ENCODE results near the gene C2CD4C.
"Not testable (repeated sequence)": the region's sequence is repeated elsewhere in the genome, so short reads cannot be mapped to it uniquely, and the experiment has no call there.

C2CD4C gene

DNA sequence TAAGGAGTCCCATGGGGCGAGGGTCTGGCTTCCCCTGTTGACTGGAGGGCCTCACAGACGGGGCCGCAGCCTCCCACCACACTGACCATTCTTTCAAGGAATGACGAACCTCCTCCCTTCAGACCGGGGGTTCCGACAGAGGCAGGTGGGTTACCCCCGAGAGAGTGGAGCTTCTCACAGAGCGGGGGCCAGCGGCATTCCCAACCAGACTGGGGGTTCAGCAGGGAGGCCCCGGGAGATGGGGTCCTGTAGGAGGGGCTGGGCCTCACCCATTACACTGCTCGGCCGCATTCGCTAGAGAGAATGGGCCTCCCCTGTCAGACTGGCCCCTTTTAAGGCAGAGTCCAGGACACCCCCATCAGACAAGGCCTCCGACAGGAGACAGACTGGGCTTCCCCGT lies 15.6 kb upstream of the C2CD4C start:
- H3K9me3 ChIP-seq (ENCODE audit: insufficient read depth, low read length, severe bottlenecking): no peaks in the 10 kb centered on the region
- DNase-seq (no peak), ATAC-seq (ENCODE audit: insufficient read depth, low read depth) (no peak)
- H3K9ac ChIP-seq (ENCODE audit: low read depth, low read length): no peak overlapping the region
- no peaks in the 10 kb centered on the region for H3K36me3 ChIP-seq (ENCODE audit: insufficient read depth, low read length)
- H3K27me3 ChIP-seq (ENCODE audit: insufficient read depth, low read length, poor library complexity): no peaks in the 10 kb centered on the region
- H3K4me3 ChIP-seq (ENCODE audit: low read depth in 1 of 2, low read length in 2 of 2): no peak overlapping the region
- no peak overlapping the region for H3K4me2 ChIP-seq (ENCODE audit: insufficient read depth, low read length)
- no peaks in the 10 kb centered on the region for H4K20me1 ChIP-seq (ENCODE audit: insufficient read depth, low read length)
- no peaks in the 10 kb centered on the region for H3K79me2 ChIP-seq (ENCODE audit: insufficient read depth, low read length)
- H3K27ac ChIP-seq (ENCODE audit: low read length): no peak overlapping the region
- no peak overlapping the region for H2AFZ ChIP-seq (ENCODE audit: low read depth, low read length)
- H3K4me1 ChIP-seq (ENCODE audit: insufficient read depth, low read length): no peaks in the 10 kb centered on the region
- TF ChIP-seq CTCF (IDR thresholded peaks at IDR 0.05; ENCODE audit: borderline replicate concordance, extremely low read depth, low read length, poor library complexity, severe bottlenecking) (no peak), EZH2 (IDR thresholded peaks at IDR 0.05; ENCODE audit: borderline replicate concordance, low read depth, low read length, severe bottlenecking) (no peak)

DNA sequence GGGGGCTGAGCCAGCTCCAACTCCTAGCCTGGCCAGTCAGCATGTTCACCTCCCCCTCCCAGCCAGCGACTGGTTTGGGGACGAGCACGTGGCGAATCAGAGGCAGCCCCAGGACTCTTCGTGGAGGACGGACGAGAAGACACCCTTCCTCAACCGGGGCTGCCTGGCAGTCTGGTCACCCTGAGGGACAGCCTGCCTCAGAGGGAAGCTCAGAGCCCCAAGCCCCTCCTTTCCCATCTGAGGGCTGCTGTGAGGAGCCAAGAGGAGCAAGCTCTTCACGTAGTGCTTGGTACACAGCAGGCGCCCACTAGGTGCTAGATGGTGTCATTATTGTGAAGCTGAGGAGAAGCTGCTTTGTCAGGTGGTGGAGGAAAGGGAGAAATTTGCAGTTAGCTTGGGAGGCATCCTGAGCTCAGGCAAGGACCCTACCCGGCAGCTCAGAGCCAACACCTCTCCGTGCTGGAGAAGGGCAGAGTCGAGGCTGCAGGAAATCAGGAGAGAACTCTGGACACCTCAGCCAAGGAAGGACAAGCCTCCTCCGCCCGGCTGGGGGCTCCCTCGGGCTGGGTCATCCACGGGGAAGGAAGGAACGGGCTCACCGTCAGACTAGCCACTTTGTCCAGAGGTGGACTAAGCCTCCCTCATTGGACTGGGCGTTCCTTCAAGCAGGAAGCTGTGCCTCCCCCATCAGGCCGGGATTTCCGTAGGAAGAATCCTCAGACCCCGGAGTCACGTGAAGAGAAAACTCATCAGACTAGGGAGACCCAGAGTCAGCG lies 14.9 kb upstream of the C2CD4C start:
- ATAC-seq (ENCODE audit: insufficient read depth, low read depth) (no peak), DNase-seq (no peak)
- TF ChIP-seq EZH2 (IDR thresholded peaks at IDR 0.05; ENCODE audit: borderline replicate concordance, low read depth, low read length, severe bottlenecking): no peak
- TF ChIP-seq CTCF (IDR thresholded peaks at IDR 0.05; ENCODE audit: borderline replicate concordance, extremely low read depth, low read length, poor library complexity, severe bottlenecking): no peak
- H3K9me3 ChIP-seq (ENCODE audit: insufficient read depth, low read length, severe bottlenecking): no peaks in the 10 kb centered on the region
- H3K9ac ChIP-seq (ENCODE audit: low read depth, low read length): no peak overlapping the region
- H4K20me1 ChIP-seq (ENCODE audit: insufficient read depth, low read length): no peaks in the 10 kb centered on the region
- H3K27ac ChIP-seq (ENCODE audit: low read length): no peak overlapping the region
- no peaks in the 10 kb centered on the region for H3K4me1 ChIP-seq (ENCODE audit: insufficient read depth, low read length)
- no peaks in the 10 kb centered on the region for H3K36me3 ChIP-seq (ENCODE audit: insufficient read depth, low read length)
- no peak overlapping the region for H3K4me2 ChIP-seq (ENCODE audit: insufficient read depth, low read length)
- no peak overlapping the region for H3K4me3 ChIP-seq (ENCODE audit: low read depth in 1 of 2, low read length in 2 of 2)
- no peaks in the 10 kb centered on the region for H3K27me3 ChIP-seq (ENCODE audit: insufficient read depth, low read length, poor library complexity)
- no peaks in the 10 kb centered on the region for H3K79me2 ChIP-seq (ENCODE audit: insufficient read depth, low read length)
- H2AFZ ChIP-seq (ENCODE audit: low read depth, low read length): no peak overlapping the region

GRCh38 chr19:422917-423226 lies 13.9 kb upstream of the C2CD4C start:
- not testable (repeated sequence) for H3K36me3 ChIP-seq (ENCODE audit: insufficient read depth, low read length); H3K4me2 ChIP-seq (ENCODE audit: insufficient read depth, low read length); H3K27ac ChIP-seq (ENCODE audit: low read length); H3K4me1 ChIP-seq (ENCODE audit: insufficient read depth, low read length); H3K79me2 ChIP-seq (ENCODE audit: insufficient read depth, low read length); H3K9me3 ChIP-seq (ENCODE audit: insufficient read depth, low read length, severe bottlenecking); H2AFZ ChIP-seq (ENCODE audit: low read depth, low read length); H3K4me3 ChIP-seq (ENCODE audit: low read depth in 1 of 2, low read length in 2 of 2); H3K9ac ChIP-seq (ENCODE audit: low read depth, low read length); DNase-seq; H3K27me3 ChIP-seq (ENCODE audit: insufficient read depth, low read length, poor library complexity); ATAC-seq (ENCODE audit: insufficient read depth, low read depth); H4K20me1 ChIP-seq (ENCODE audit: insufficient read depth, low read length)

- Histone ChIP-seq H2AFZ (ENCODE audit: low read depth, low read length) (no peak overlapping the region), H3K4me1 (ENCODE audit: insufficient read depth, low read length) (no peaks in the 10 kb centered on the region)
Observed at GRCh38 chr19:422213-422916, 13.4 kb upstream of the C2CD4C start.

More at GRCh38 chr19:422213-422916, 13.4 kb upstream of the C2CD4C start:
- Histone ChIP-seq H4K20me1 (ENCODE audit: insufficient read depth, low read length) (no peaks in the 10 kb centered on the region), H3K79me2 (ENCODE audit: insufficient read depth, low read length) (no peaks in the 10 kb centered on the region), H3K4me2 (ENCODE audit: insufficient read depth, low read length) (no peak overlapping the region), H3K27me3 (ENCODE audit: insufficient read depth, low read length, poor library complexity) (no peaks in the 10 kb centered on the region), H3K4me3 (ENCODE audit: low read depth in 1 of 2, low read length in 2 of 2) (no peak overlapping the region), H3K9me3 (ENCODE audit: insufficient read depth, low read length, severe bottlenecking) (no peaks in the 10 kb centered on the region), H3K9ac (ENCODE audit: low read depth, low read length) (no peak overlapping the region), H3K27ac (ENCODE audit: low read length) (no peak overlapping the region), H3K36me3 (ENCODE audit: insufficient read depth, low read length) (no peaks in the 10 kb centered on the region)
- no peak for ATAC-seq (ENCODE audit: insufficient read depth, low read depth)
- no peak for DNase-seq
- TF ChIP-seq CTCF (IDR thresholded peaks at IDR 0.05; ENCODE audit: borderline replicate concordance, extremely low read depth, low read length, poor library complexity, severe bottlenecking) (no peak), EZH2 (IDR thresholded peaks at IDR 0.05; ENCODE audit: borderline replicate concordance, low read depth, low read length, severe bottlenecking) (no peak)
